ENCODE measurements around the gene PHB1. TPM values are rescaled to one million over a fixed set of nuclear protein-coding genes. Genes with fewer than 3 reads are reported as not detected.

The PHB1 gene
- total and polyA plus RNA-seq, 3 donors from 2014 or later = 69.1 to 103 (median 95.1) TPM

DNA sequence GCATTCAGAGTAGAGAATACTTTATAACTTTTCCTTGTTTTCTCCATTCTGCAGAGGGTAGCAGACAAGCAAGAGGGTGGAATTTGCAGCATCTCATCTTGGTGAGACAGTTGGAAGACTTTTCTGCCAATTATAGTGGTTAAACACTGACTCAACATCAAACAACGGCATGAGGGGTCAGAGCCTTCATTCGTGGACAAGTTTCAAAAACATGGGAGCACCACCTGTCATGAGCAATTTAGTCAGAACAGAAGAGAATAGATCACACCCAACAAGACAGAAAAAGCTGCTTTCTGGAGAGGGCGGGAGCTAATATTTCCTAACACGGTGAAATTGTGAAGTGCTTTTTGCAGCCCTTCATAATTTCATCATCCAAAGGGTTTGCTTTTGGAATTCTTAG lies 34.8 kb downstream of the PHB1 start:
- 76 to 86% methylated on average over 4 of the region's 4 CpGs for WGBS, 2 donors
- H3K4me3 ChIP-seq = no peak overlapping the region
- no peaks in the 10 kb centered on the region for H3K9me3 ChIP-seq
- intact Hi-C loops (cut with DNase I; ENCODE audit: low total_unique reads) = loop anchor here (10.0 kb wide), 1 partner anchor 45 kb away; no protein-coding TSS in a partner anchor
- no peaks in the 10 kb centered on the region for H3K4me1 ChIP-seq
- no peak overlapping the region for H3K27ac ChIP-seq
- DNase-seq = no peak
- TF ChIP-seq POLR2A (IDR thresholded peaks at IDR 0.05) = no peak
- H3K27me3 ChIP-seq = no peaks in the 10 kb centered on the region
- no peaks in the 10 kb centered on the region for H3K36me3 ChIP-seq (ENCODE audit: low read depth, missing control alignments)

DNA sequence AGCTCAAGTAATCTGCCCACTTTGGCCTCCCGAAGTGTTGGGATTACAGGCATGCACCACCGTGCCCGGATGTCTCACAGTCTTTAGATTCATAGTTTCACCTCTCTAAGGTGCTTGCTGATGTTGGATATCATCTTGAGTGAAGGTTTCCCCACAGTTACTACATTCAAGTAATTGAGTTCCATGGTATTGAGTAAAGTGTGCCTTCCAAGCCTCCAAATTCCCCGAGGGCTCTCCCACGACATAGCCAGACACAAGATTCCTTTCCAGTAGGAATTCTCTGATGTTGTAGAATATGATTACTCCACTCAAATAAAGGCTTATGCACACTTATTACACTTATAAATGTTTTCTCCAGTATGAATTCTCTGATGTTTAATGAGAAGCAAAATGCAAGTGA lies 36.4 kb downstream of the PHB1 start:
- no peak for TF ChIP-seq POLR2A (IDR thresholded peaks at IDR 0.05)
- TF ChIP-seq, protein P1, sequence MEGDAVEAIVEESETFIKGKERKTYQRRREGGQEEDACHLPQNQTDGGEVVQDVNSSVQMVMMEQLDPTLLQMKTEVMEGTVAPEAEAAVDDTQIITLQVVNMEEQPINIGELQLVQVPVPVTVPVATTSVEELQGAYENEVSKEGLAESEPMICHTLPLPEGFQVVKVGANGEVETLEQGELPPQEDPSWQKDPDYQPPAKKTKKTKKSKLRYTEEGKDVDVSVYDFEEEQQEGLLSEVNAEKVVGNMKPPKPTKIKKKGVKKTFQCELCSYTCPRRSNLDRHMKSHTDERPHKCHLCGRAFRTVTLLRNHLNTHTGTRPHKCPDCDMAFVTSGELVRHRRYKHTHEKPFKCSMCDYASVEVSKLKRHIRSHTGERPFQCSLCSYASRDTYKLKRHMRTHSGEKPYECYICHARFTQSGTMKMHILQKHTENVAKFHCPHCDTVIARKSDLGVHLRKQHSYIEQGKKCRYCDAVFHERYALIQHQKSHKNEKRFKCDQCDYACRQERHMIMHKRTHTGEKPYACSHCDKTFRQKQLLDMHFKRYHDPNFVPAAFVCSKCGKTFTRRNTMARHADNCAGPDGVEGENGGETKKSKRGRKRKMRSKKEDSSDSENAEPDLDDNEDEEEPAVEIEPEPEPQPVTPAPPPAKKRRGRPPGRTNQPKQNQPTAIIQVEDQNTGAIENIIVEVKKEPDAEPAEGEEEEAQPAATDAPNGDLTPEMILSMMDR (IDR thresholded peaks at IDR 0.05) = no peak
- intact Hi-C loops (cut with DNase I; ENCODE audit: low total_unique reads) = no loop called here
- no peaks in the 10 kb centered on the region for H3K36me3 ChIP-seq (ENCODE audit: low read depth, missing control alignments)
- 78 to 84% methylated on average over 5 of the region's 5 CpGs for WGBS, 2 donors
- H3K27me3 ChIP-seq = no peaks in the 10 kb centered on the region
- no peak overlapping the region for H3K4me3 ChIP-seq
- no peaks in the 10 kb centered on the region for H3K4me1 ChIP-seq
- DNase-seq = no peak
- no peak overlapping the region for H3K27ac ChIP-seq
- H3K9me3 ChIP-seq = no peaks in the 10 kb centered on the region

DNA sequence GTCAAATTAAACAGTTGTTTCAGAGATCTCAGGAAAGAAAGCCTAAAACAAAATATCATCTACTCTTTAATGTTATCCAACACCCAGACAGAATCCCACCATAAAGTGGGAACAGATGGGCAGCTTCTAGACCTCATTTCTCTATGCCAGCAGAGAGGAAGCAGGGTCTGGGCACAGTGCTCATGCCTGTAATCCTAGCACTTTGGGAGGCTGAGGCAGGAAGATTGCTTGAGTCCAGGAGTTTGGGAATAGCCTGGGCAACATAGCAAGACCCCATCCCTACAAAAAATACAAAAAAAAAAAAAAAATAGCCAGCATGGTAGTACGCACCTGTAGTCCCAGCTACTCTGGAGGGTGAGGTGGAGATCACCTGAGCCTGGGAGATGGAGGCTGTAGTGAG lies 39.1 kb downstream of the PHB1 start:
- H3K27me3 ChIP-seq = no peaks in the 10 kb centered on the region
- DNase-seq = no peak
- 90 to 94% methylated on average over 1 of the region's 1 CpG for WGBS, 2 donors
- H3K4me1 ChIP-seq = no peaks in the 10 kb centered on the region
- H3K9me3 ChIP-seq = no peaks in the 10 kb centered on the region
- H3K36me3 ChIP-seq (ENCODE audit: low read depth, missing control alignments) = no peaks in the 10 kb centered on the region
- H3K4me3 ChIP-seq = no peak overlapping the region
- intact Hi-C loops (cut with DNase I; ENCODE audit: low total_unique reads) = no loop called here
- no peak overlapping the region for H3K27ac ChIP-seq
- TF ChIP-seq POLR2A (IDR thresholded peaks at IDR 0.05) = no peak
- TF ChIP-seq, protein P1 (IDR thresholded peaks at IDR 0.05) = no peak

- WGBS, 2 donors = 90 to 95% methylated on average over 6 of the region's 6 CpGs
- no peak for DNase-seq
- intact Hi-C loops (cut with DNase I; ENCODE audit: low total_unique reads) = no loop called here
Observed at GRCh38 chr17:49373115-49373514, 41.6 kb downstream of the PHB1 start.

GRCh38 chr17:49372425-49372824 lies 42.3 kb downstream of the PHB1 start:
- no peak overlapping the region for H3K4me3 ChIP-seq
- WGBS, 2 donors = 80% methylated on average over 7 of the region's 7 CpGs
- no peak overlapping the region for H3K27ac ChIP-seq
- H3K9me3 ChIP-seq = no peaks in the 10 kb centered on the region
- TF ChIP-seq POLR2A (IDR thresholded peaks at IDR 0.05) = no peak
- TF ChIP-seq, protein P1 (IDR thresholded peaks at IDR 0.05) = no peak
- H3K4me1 ChIP-seq = no peaks in the 10 kb centered on the region
- H3K36me3 ChIP-seq (ENCODE audit: low read depth, missing control alignments) = no peaks in the 10 kb centered on the region
- no peaks in the 10 kb centered on the region for H3K27me3 ChIP-seq
- no peak for DNase-seq
- intact Hi-C loops (cut with DNase I; ENCODE audit: low total_unique reads) = no loop called here

More at GRCh38 chr17:49373115-49373514, 41.6 kb downstream of the PHB1 start:
- H3K9me3 ChIP-seq = no peaks in the 10 kb centered on the region
- no peak for TF ChIP-seq POLR2A (IDR thresholded peaks at IDR 0.05)
- TF ChIP-seq, protein P1 (IDR thresholded peaks at IDR 0.05) = no peak
- no peaks in the 10 kb centered on the region for H3K27me3 ChIP-seq
- H3K4me1 ChIP-seq = no peaks in the 10 kb centered on the region
- H3K4me3 ChIP-seq = no peak overlapping the region
- H3K36me3 ChIP-seq (ENCODE audit: low read depth, missing control alignments) = no peaks in the 10 kb centered on the region
- H3K27ac ChIP-seq = no peak overlapping the region
